ENCODE data around the gene GSE1. TPM values are rescaled to one million over a fixed set of nuclear protein-coding genes. Genes with fewer than 3 reads are reported as not detected.

Gene GSE1
- total RNA-seq, 3 donors from 2014 or later = 52.3 to 105 (median 60.7) TPM

DNA sequence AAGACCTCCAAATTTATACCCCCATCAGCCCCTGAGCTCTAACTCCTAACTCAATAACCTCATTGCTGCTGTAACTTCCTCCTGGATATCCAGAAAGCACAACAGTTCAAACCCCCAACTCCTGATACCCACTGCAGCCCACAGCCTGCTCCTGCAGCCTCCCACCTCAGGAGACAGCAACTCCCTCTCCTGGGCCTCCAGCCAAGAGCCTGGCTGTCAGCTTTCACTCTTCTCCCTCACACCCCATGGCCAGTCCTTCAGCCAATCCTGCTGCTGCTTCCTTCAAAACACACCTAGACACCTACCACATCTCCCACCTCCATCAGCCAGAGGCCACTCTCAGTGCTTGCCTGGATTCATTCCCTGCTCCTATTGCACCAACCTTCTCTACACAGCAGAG, 70.2 kb downstream of the GSE1 start:
- Histone ChIP-seq H3K4me1 (peaks cover 0 to 3% of the 10 kb centered on the region in 2 donors), H3K9me3 (no peaks in the 10 kb centered on the region), H3K27me3 (no peaks in the 10 kb centered on the region), H3K36me3 (no peaks in the 10 kb centered on the region), H3K27ac (no peak overlapping the region), H3K4me3 (no peak overlapping the region)
- TF ChIP-seq POLR2A (IDR thresholded peaks at IDR 0.05) (no peak), POLR2AphosphoS5 (IDR thresholded peaks at IDR 0.05) (no peak)
- TF ChIP-seq, protein P1, sequence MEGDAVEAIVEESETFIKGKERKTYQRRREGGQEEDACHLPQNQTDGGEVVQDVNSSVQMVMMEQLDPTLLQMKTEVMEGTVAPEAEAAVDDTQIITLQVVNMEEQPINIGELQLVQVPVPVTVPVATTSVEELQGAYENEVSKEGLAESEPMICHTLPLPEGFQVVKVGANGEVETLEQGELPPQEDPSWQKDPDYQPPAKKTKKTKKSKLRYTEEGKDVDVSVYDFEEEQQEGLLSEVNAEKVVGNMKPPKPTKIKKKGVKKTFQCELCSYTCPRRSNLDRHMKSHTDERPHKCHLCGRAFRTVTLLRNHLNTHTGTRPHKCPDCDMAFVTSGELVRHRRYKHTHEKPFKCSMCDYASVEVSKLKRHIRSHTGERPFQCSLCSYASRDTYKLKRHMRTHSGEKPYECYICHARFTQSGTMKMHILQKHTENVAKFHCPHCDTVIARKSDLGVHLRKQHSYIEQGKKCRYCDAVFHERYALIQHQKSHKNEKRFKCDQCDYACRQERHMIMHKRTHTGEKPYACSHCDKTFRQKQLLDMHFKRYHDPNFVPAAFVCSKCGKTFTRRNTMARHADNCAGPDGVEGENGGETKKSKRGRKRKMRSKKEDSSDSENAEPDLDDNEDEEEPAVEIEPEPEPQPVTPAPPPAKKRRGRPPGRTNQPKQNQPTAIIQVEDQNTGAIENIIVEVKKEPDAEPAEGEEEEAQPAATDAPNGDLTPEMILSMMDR (IDR thresholded peaks at IDR 0.05) = no peak
- DNase-seq (ENCODE audit: low spot score in 2 of 2) = no peak
- intact Hi-C loops (cut with DNase I; ENCODE audit: low total_unique reads) = no loop called here

DNA sequence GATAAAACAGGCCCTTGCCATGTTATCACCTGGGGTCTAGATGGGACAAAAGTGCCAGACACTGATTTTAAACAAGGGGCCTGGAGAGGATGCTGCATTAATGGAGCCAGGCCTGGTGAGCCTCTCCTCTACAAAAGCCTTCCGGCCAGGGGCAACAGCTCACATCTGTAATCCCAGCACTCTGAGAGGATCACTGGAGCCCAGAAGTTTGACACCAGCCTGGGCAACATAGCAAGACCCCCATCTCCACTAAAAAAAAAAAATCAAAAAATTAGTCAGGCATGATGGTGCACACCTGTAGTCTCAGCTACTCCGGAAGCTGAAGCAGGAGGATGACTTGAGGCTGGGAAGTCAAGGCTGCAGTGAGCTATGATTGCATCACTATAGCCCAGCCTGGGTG, 72.1 kb downstream of the GSE1 start:
- no peak for DNase-seq (ENCODE audit: low spot score in 2 of 2)
- Histone ChIP-seq H3K4me3 (no peak overlapping the region), H3K9me3 (no peaks in the 10 kb centered on the region), H3K27ac (no peak overlapping the region), H3K36me3 (no peaks in the 10 kb centered on the region), H3K4me1 (peaks cover 0 to 4% of the 10 kb centered on the region in 2 donors), H3K27me3 (no peaks in the 10 kb centered on the region)
- TF ChIP-seq POLR2AphosphoS5 (IDR thresholded peaks at IDR 0.05) (no peak), POLR2A (IDR thresholded peaks at IDR 0.05) (no peak)
- TF ChIP-seq, protein P1 (IDR thresholded peaks at IDR 0.05) = no peak
- intact Hi-C loops (cut with DNase I; ENCODE audit: low total_unique reads) = no loop called here

DNA sequence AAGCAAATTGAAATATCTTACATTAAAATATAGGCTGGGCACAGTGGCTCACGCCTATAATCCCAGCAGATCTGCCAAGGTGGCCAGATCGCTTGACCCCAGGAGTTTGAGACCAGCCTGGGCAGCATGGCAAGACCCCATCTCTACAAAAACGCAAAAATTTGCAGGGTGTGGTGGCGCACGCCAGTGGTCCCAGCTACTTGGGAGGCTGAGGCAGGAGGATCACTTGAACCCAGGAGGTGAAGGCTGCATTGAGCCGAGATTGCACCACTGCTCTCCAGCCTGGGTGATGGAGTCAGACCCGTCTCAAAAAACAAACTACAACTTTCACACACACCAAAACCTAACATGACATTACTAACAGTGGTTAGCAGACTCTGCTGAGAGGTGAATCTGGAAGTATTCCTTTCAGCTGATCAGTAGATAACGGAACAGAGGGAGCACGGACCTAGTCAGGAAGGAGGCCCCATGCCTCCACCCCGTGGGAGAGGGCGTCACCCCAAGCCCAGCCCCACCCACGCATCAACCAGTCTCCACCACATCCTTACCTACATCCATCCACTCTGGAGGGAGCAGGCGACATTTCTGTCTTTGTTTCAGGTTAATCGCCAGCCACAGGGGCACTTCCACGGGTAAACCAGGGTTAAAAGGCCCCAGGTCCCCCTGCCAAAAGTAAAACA, 73.9 kb downstream of the GSE1 start:
- Histone ChIP-seq H3K27ac (no peak overlapping the region), H3K4me3 (no peak overlapping the region), H3K27me3 (no peaks in the 10 kb centered on the region), H3K36me3 (no peaks in the 10 kb centered on the region), H3K4me1 (peaks cover 0 to 4% of the 10 kb centered on the region in 2 donors), H3K9me3 (no peaks in the 10 kb centered on the region)
- no peak for DNase-seq (ENCODE audit: low spot score in 2 of 2)
- TF ChIP-seq POLR2AphosphoS5 (IDR thresholded peaks at IDR 0.05) = no peak
- TF ChIP-seq, protein P1 (IDR thresholded peaks at IDR 0.05) = no peak
- TF ChIP-seq POLR2A (IDR thresholded peaks at IDR 0.05) = no peak
- intact Hi-C loops (cut with DNase I; ENCODE audit: low total_unique reads) = no loop called here

DNA sequence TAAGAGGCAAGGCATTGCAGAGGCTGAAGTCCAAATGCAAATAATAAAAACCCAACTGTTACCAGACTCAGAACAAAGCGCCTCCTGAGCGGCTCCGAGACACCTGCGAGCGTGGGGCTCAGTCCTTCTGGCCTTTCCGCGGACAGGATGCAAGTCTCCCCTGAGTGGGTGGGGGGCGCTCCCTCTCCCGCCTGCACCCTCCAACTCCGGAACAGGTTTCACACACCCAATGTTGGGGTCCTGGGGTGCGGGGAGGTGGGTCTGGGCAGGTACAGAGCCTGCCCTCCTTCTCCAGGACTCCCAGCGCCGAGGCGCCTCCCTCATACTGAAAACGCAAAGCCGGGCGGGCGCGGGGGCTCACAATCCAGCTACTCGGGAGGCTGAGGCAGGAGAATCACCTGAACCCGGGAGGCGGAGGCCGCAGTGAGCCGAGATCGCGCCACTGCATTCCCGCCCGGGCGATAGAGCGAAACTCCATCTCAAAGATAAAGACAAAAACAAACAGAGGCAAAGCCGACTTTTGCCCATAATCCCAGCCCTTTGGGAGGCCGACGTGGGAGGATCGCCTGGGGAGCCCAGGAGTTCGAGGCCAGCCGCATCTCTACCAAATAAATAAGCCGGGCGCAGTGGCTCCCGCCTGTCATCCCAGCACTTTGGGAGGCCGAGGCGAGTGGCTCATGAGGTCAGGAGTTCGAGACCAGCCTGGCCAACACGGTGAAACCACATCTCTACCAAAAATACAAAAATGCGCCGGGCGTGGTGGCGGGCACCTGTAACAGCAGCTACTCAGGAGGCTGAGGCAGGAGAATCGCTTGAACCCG, 74.7 kb downstream of the GSE1 start:
- H3K27ac ChIP-seq = no peak overlapping the region
- no peak for DNase-seq (ENCODE audit: low spot score in 2 of 2)
- TF ChIP-seq, protein P1 (IDR thresholded peaks at IDR 0.05) = no peak
- TF ChIP-seq POLR2AphosphoS5 (IDR thresholded peaks at IDR 0.05) = no peak
- peak overlapping the region; percentile 55 to 76 (median 67) for H3K4me3 ChIP-seq
- H3K36me3 ChIP-seq = no peaks in the 10 kb centered on the region
- H3K9me3 ChIP-seq = no peaks in the 10 kb centered on the region
- intact Hi-C loops (cut with DNase I; ENCODE audit: low total_unique reads) = no loop called here
- H3K4me1 ChIP-seq = peaks cover 0 to 4% of the 10 kb centered on the region in 2 donors
- no peaks in the 10 kb centered on the region for H3K27me3 ChIP-seq

Data from breast epithelium (tissue), 4 donors.